Common myeloid progenitor, CD34-positive (primary cell): ENCODE data around the gene TMEM117.
"Not testable (repeated sequence)": the region's sequence is repeated elsewhere in the genome, so short reads cannot be mapped to it uniquely, and the experiment has no call there.

ENCODE experiments used
- CTCF ChIA-PET: fragments of 350-600 bp; sonication (Branson Sonifier 250); formaldehyde crosslinking; loops from one replicate; lab custom pipeline; 2021; ENCODE audit warnings: antibody characterized with exemption; lab: Charles Lee
- POLR2A ChIA-PET: fragments of 350-600 bp; sonication (Branson Sonifier 250); formaldehyde crosslinking; loops from one replicate; lab custom pipeline; 2021; ENCODE audit warnings: antibody characterized with exemption; lab: Charles Lee
- DNase-seq, 3 donors: peaks; one replicate each; pipeline versions ENCODE4 v3.0.0 to v3.0.0-alpha.2; 2013
- H3K27ac ChIP-seq, 2 experiments: 1 replicate in 1 of 2; 2 replicates in 1 of 2; pipeline ENCODE4 v1.7.0; 2013; ENCODE audit warnings: inconsistent platforms in 2 of 2, low read length in 2 of 2, mild to moderate bottlenecking in 2 of 2, low read depth in 1 of 2, moderate library complexity in 1 of 2; ENCODE audit not compliant: severe bottlenecking in 2 of 2, insufficient read depth in 1 of 2, poor library complexity in 1 of 2
- H3K27me3 ChIP-seq, 5 experiments: replicated peaks in 2 of 5; 1 replicate in 3 of 5; 2 replicates in 2 of 5; pipeline versions ENCODE4 v1.6.1 to v1.7.0; 2013; ENCODE audit warnings: low read length in 4 of 5, mild to moderate bottlenecking in 2 of 5, moderate library complexity in 2 of 5, inconsistent platforms in 1 of 5; ENCODE audit not compliant: insufficient read depth in 5 of 5, control insufficient read depth in 4 of 5
- H3K36me3 ChIP-seq, 4 experiments: 1 replicate in 2 of 4; 2 replicates in 2 of 4; pipeline versions ENCODE4 v1.6.1 to v1.7.0; 2013; ENCODE audit warnings: low read length in 3 of 4, control low read depth in 1 of 4, mild to moderate bottlenecking in 1 of 4; ENCODE audit not compliant: control insufficient read depth in 4 of 4, insufficient read depth in 4 of 4
- H3K4me1 ChIP-seq, 4 experiments: 1 replicate in 3 of 4; 2 replicates in 1 of 4; pipeline versions ENCODE4 v1.6.1 to v1.7.1; 2013; ENCODE audit warnings: low read length in 3 of 4, mild to moderate bottlenecking in 3 of 4, control low read depth in 1 of 4, inconsistent platforms in 1 of 4, moderate library complexity in 1 of 4; ENCODE audit not compliant: control insufficient read depth in 4 of 4, insufficient read depth in 4 of 4; ENCODE audit errors: control extremely low read depth in 1 of 4
- H3K4me3 ChIP-seq, 7 experiments: 1 replicate in 4 of 7; 2 replicates in 3 of 7; pipeline versions ENCODE4 v1.5.1 to v1.7.0; 2013; ENCODE audit warnings: mild to moderate bottlenecking in 7 of 7, low read length in 6 of 7, moderate library complexity in 6 of 7, inconsistent platforms in 2 of 7, low read depth in 2 of 7, control low read depth in 1 of 7; ENCODE audit not compliant: insufficient read depth in 4 of 7, control insufficient read depth in 1 of 7; ENCODE audit errors: extremely low read depth in 1 of 7
- H3K9me3 ChIP-seq, 5 experiments: 1 replicate in 4 of 5; 2 replicates in 1 of 5; pipeline versions ENCODE4 v1.6.1 to v1.7.1; 2013; ENCODE audit warnings: low read length in 4 of 5, mild to moderate bottlenecking in 2 of 5, inconsistent platforms in 1 of 5, low read depth in 1 of 5, moderate library complexity in 1 of 5; ENCODE audit not compliant: control insufficient read depth in 4 of 5, insufficient read depth in 2 of 5; ENCODE audit errors: control extremely low read depth in 1 of 5
- WGBS: methylation state at CpG from one replicate; pipeline ENCODE4 v1.1.5; 2013; ENCODE audit not compliant: insufficient coverage; 5-methylcytosine and 5-hydroxymethylcytosine counted together

Gene TMEM117

GRCh38 chr12:44367916-44368315 lies 532.0 kb downstream of the TMEM117 start:
- no peak for DNase-seq
- H3K27me3 ChIP-seq = no peaks in the 10 kb centered on the region
- no peaks in the 10 kb centered on the region for H3K4me1 ChIP-seq
- CTCF ChIA-PET = no interaction called here
- H3K9me3 ChIP-seq = no peaks in the 10 kb centered on the region
- POLR2A ChIA-PET = no interaction called here
- WGBS = 97% methylated on average over 2 of the region's 2 CpGs
- no peaks in the 10 kb centered on the region for H3K36me3 ChIP-seq
- H3K27ac ChIP-seq = no peak overlapping the region
- H3K4me3 ChIP-seq = no peak overlapping the region

- POLR2A ChIA-PET = no interaction called here
- H3K27ac ChIP-seq = no peak overlapping the region
- no peaks in the 10 kb centered on the region for H3K4me1 ChIP-seq
- CTCF ChIA-PET = no interaction called here
- no peaks in the 10 kb centered on the region for H3K27me3 ChIP-seq
- DNase-seq = no peak
- H3K4me3 ChIP-seq = no peak overlapping the region
- H3K36me3 ChIP-seq = no peaks in the 10 kb centered on the region
- no peaks in the 10 kb centered on the region for H3K9me3 ChIP-seq
- WGBS = 100% methylated on average over 1 of the region's 1 CpG
Measured at GRCh38 chr12:44369998-44370397, 534.1 kb downstream of the TMEM117 start.

- DNase-seq = no peak
- no peaks in the 10 kb centered on the region for H3K9me3 ChIP-seq
- no peak overlapping the region for H3K4me3 ChIP-seq
- no peaks in the 10 kb centered on the region for H3K4me1 ChIP-seq
- ChIA-PET POLR2A (interaction anchor here (0.6 to 0.7 kb wide), 2 partner anchors 96 to 1297 kb away, joined by 3 to 5 read pairs; no protein-coding TSS in a partner anchor), CTCF (no interaction called here)
- no peaks in the 10 kb centered on the region for H3K27me3 ChIP-seq
- 100% methylated on average over 1 of the region's 3 CpGs for WGBS
- no peaks in the 10 kb centered on the region for H3K36me3 ChIP-seq
- H3K27ac ChIP-seq = no peak overlapping the region
Measured at GRCh38 chr12:44370982-44371381, 535.1 kb downstream of the TMEM117 start.

GRCh38 chr12:44372259-44372658 lies 536.4 kb downstream of the TMEM117 start:
- ChIA-PET CTCF (no interaction called here), POLR2A (no interaction called here)
- 100% methylated on average over 1 of the region's 2 CpGs for WGBS
- no peaks in the 10 kb centered on the region for H3K9me3 ChIP-seq
- DNase-seq = no peak
- no peak overlapping the region for H3K27ac ChIP-seq
- no peak overlapping the region for H3K4me3 ChIP-seq
- H3K4me1 ChIP-seq = no peaks in the 10 kb centered on the region
- H3K36me3 ChIP-seq = no peaks in the 10 kb centered on the region
- no peaks in the 10 kb centered on the region for H3K27me3 ChIP-seq

- H3K27me3 ChIP-seq = no peaks in the 10 kb centered on the region
- DNase-seq = no peak
- no peaks in the 10 kb centered on the region for H3K4me1 ChIP-seq
- H3K36me3 ChIP-seq = no peaks in the 10 kb centered on the region
- ChIA-PET POLR2A (interaction anchor here (0.6 kb wide), 1 partner anchor 1260 kb away, joined by 3 read pairs; no protein-coding TSS in a partner anchor), CTCF (no interaction called here)
- H3K27ac ChIP-seq = no peak overlapping the region
- no peak overlapping the region for H3K4me3 ChIP-seq
- H3K9me3 ChIP-seq = no peaks in the 10 kb centered on the region
- no CpG with 5 or more reads among the region's 1 CpG for WGBS
Measured at GRCh38 chr12:44375694-44376093, 539.8 kb downstream of the TMEM117 start.

- DNase-seq = no peak
- ChIA-PET POLR2A (no interaction called here), CTCF (no interaction called here)
- no peak overlapping the region for H3K4me3 ChIP-seq
- H3K9me3 ChIP-seq = no peaks in the 10 kb centered on the region
- no peaks in the 10 kb centered on the region for H3K27me3 ChIP-seq
- WGBS = 100% methylated on average over 2 of the region's 5 CpGs
- no peaks in the 10 kb centered on the region for H3K4me1 ChIP-seq
- no peaks in the 10 kb centered on the region for H3K36me3 ChIP-seq
- H3K27ac ChIP-seq = no peak overlapping the region
Measured at GRCh38 chr12:44377443-44378187, 541.7 kb downstream of the TMEM117 start.

GRCh38 chr12:44379113-44379512 lies 543.2 kb downstream of the TMEM117 start:
- H3K9me3 ChIP-seq, H3K36me3 ChIP-seq, H3K27me3 ChIP-seq, H3K4me1 ChIP-seq, POLR2A ChIA-PET, H3K27ac ChIP-seq, DNase-seq, H3K4me3 ChIP-seq, CTCF ChIA-PET: not testable (repeated sequence)
